Uterus (tissue), 4 donors: ENCODE measurements around the gene CR1. TPM values are rescaled to one million over a fixed set of nuclear protein-coding genes. Genes with fewer than 3 reads are reported as not detected.

Source experiments
- DNase-seq, 2 donors: peaks; one replicate each; pipeline ENCODE4 v3.0.0-alpha.2; 2019 to 2020
- H3K27ac ChIP-seq, 2 donors: fragments of 200-600 bp; sonication (generic); 1 replicate in 1 of 2; 2 replicates in 1 of 2; pipeline ENCODE4 v1.5.1; 2016 to 2018
- H3K27me3 ChIP-seq, 2 donors: fragments of 200-600 bp; sonication (generic); one replicate each; pipeline ENCODE4 v1.5.1; 2018 to 2019; ENCODE audit warnings: control low read depth in 1 of 2
- H3K36me3 ChIP-seq, 2 donors: fragments of 200-600 bp; sonication (generic); one replicate each; pipeline ENCODE4 v1.5.1; 2019; ENCODE audit warnings: control low read depth in 1 of 2
- H3K4me1 ChIP-seq, 2 donors: fragments of 200-600 bp; sonication (generic); one replicate each; pipeline ENCODE4 v1.5.1; 2018 to 2019; ENCODE audit warnings: control low read depth in 1 of 2
- H3K4me3 ChIP-seq, 2 donors: fragments of 200-600 bp; sonication (generic); 1 replicate in 1 of 2; 2 replicates in 1 of 2; pipeline ENCODE4 v1.5.1; 2018 to 2019; ENCODE audit warnings: mild to moderate bottlenecking in 1 of 2
- H3K9me3 ChIP-seq, 2 donors: fragments of 200-600 bp; sonication (generic); one replicate each; pipeline ENCODE4 v1.5.1; 2019; ENCODE audit warnings: control low read depth in 1 of 2
- POLR2A ChIP-seq, 2 donors: fragments of 450-650 bp; IDR thresholded peaks; one replicate each; pipeline ENCODE4 v1.6.1; 2016; ENCODE audit warnings: antibody characterized with exemption in 2 of 2, mild to moderate bottlenecking in 1 of 2, moderate library complexity in 1 of 2
- intact Hi-C: fragments of 100-400 bp; cut with DNase I; formaldehyde crosslinking; loops from one replicate; pipeline ENCODE4 v1.15.1; 2023; ENCODE audit warnings: low total_unique reads
- total RNA-seq, 4 donors: library from RNA; depleted of rRNA in 3 of 4; stranded (reverse); fragments of >200 nt in 3 of 4; gene quantifications; one replicate each; pipeline versions ENCODE4 v1.1.0 to v1.2.4, GENCODE V29; 2014 to 2023
- TF ChIP-seq, protein P1 (sequence below), 4 experiments: fragments of 200-600 bp in 2 of 4; fragments of 450-650 bp in 2 of 4; sonication (generic) in 2 of 4; IDR thresholded peaks; one replicate each; pipeline ENCODE4 v1.5.1; 2016 to 2019; ENCODE audit warnings: antibody characterized with exemption in 4 of 4, mild to moderate bottlenecking in 2 of 4, moderate library complexity in 1 of 4
- donor health status: DM: yes; HTN: yes; CAD: no.

The CR1 gene
- total RNA-seq, 4 donors from 2014 or later, result 1.8 to 3.7 (median 2.5) TPM

DNA sequence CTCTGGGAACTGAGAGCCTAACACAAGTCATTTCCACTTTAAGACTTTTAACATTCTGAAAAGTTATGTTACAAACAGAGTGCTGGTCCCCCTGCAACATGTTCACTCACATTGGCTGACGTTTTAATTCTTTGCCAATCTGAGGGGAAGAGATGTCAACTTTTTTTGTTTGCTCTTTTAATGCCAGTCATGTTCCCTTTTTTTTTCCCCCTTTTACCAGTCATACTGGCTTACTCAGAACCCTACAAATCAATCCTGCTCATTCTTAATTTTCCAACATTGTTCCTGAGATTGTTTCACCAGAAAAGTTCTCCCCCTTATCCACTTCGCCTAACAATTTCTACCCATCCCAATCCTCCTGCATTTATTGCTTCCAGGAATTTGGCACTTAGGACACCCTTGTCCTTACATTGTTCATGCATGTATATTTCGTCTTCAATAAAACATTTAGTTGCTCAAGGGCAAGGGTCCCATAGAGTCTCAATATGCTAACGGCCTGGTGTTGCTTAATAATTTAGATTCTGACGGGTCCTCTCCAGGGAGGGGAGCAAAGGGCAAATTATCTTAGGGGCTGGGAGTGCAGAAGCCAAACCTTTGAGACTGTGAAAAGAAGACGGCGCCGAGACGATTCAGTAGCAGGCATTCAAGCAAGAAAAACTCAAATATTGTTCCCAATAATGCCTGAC is 148.4 kb downstream of the CR1 start:
- Histone ChIP-seq H3K27ac (no peak overlapping the region), H3K4me1 (no peaks in the 10 kb centered on the region), H3K36me3 (no peaks in the 10 kb centered on the region), H3K9me3 (no peaks in the 10 kb centered on the region), H3K27me3 (peaks cover 0 to 11% of the 10 kb centered on the region in 2 donors), H3K4me3 (peak overlapping the region in 1 of 2 donors; percentile 46)
- DNase-seq, result no peak
- TF ChIP-seq, protein P1, sequence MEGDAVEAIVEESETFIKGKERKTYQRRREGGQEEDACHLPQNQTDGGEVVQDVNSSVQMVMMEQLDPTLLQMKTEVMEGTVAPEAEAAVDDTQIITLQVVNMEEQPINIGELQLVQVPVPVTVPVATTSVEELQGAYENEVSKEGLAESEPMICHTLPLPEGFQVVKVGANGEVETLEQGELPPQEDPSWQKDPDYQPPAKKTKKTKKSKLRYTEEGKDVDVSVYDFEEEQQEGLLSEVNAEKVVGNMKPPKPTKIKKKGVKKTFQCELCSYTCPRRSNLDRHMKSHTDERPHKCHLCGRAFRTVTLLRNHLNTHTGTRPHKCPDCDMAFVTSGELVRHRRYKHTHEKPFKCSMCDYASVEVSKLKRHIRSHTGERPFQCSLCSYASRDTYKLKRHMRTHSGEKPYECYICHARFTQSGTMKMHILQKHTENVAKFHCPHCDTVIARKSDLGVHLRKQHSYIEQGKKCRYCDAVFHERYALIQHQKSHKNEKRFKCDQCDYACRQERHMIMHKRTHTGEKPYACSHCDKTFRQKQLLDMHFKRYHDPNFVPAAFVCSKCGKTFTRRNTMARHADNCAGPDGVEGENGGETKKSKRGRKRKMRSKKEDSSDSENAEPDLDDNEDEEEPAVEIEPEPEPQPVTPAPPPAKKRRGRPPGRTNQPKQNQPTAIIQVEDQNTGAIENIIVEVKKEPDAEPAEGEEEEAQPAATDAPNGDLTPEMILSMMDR (IDR thresholded peaks at IDR 0.05), result no peak
- no peak for TF ChIP-seq POLR2A (IDR thresholded peaks at IDR 0.05)
- intact Hi-C loops, result no loop called here

DNA sequence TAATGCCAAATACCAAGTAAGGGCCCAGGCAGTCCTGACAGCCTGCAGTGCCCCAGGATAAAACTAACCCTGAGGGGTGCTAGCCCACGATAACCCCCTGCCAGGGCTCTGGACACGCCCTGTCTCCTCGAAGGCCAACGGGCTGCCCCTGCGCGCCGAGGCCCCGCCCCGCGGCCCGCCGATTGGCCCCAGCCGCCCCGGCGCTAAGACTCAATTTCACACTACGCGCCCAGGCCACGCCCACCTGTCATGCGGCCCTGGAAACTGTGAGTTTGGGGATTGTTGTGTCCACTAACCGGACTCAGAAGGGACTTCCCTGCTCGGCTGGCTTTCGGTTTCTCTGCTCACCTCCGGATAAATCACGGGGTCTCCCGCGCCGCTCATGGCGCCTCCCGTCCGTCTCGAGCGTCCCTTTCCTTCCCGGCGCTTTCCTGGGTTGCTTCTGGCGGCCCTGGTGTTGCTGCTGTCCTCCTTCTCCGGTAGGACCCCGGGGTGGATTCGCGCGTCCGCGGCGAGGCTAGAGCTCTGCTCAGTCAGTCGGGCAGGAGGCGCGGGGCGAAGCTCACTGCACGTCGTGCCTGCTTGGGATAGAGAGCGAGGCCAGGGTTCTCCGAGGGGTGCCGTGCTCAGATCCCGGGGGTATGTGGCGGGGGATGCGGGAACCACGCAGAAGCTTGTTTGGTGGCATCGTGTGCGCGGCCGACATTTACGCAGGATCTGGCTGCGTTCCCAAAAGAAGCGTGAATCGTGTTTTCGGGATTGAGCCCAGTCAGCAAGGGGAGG is 149.1 kb downstream of the CR1 start, which contains the start of gene CR1L:
Gene CR1L (plus strand): TSS at position 282 of the 783 bp plus-strand sequence. CDS start 101 bp downstream, at position 383.
- Histone ChIP-seq H3K36me3 (no peaks in the 10 kb centered on the region), H3K4me1 (no peaks in the 10 kb centered on the region), H3K27me3 (peaks cover 0 to 11% of the 10 kb centered on the region in 2 donors), H3K4me3 (peak within 1 kb of the TSS; percentile 40 to 46), H3K27ac (no peak within 1 kb of the TSS), H3K9me3 (no peaks in the 10 kb centered on the region)
- TF ChIP-seq, protein P1 (IDR thresholded peaks at IDR 0.05), result no peak
- TF ChIP-seq POLR2A (IDR thresholded peaks at IDR 0.05), result no peak
- intact Hi-C loops, result no loop called here
- DNase-seq, result peak; percentile 47 to 63

DNA sequence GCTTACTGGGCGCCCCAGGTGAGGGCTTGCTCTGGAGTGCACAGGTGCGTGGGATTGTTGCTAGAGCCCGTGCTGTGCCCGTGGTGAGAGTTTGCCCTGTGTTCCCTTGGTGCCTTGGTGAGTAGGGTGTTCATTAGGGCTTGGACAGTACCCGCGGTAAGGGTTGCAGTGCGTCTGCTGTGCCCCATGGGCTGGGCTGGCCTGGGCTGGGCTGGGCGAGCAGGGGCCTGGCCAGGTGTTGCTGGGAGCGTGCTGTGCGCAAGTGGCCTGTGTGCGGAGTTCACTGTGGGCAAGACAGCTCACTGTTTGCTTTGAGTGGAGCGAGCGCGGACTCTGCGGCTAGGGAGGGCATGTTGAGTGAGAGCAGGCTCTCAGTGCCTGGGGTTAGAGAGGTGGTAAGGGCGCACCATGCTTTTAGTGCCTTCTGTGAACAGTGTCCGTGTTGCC is 149.7 kb downstream of the CR1 start:
- H3K4me3 ChIP-seq, result no peak overlapping the region
- intact Hi-C loops, result no loop called here
- no peak for DNase-seq
- H3K9me3 ChIP-seq, result no peaks in the 10 kb centered on the region
- H3K27ac ChIP-seq, result no peak overlapping the region
- peaks cover 0 to 11% of the 10 kb centered on the region in 2 donors for H3K27me3 ChIP-seq
- no peak for TF ChIP-seq POLR2A (IDR thresholded peaks at IDR 0.05)
- TF ChIP-seq, protein P1 (IDR thresholded peaks at IDR 0.05), result no peak
- H3K4me1 ChIP-seq, result no peaks in the 10 kb centered on the region
- H3K36me3 ChIP-seq, result no peaks in the 10 kb centered on the region

DNA sequence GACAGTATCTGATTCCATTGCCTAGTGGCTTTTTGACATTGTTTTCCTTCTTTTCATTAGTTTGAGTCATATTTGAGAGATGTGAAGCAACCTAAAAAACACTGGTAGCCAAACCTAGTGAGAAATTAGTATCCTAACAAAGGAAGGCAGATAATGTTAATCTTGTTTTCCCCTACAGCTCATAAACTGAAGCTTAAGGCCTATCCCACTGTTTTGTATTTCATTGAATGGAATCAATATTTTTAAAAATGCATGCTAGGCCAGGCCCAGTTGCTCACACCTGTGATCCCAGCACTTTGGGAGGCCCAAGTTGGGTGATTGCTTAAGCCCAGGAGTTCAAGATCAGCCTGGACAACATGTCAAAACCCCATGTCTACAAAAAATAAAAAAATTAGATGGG is 150.2 kb downstream of the CR1 start:
- DNase-seq, result no peak
- Histone ChIP-seq H3K27ac (no peak overlapping the region), H3K4me3 (no peak overlapping the region), H3K9me3 (no peaks in the 10 kb centered on the region), H3K27me3 (peaks cover 0 to 8% of the 10 kb centered on the region in 2 donors), H3K4me1 (no peaks in the 10 kb centered on the region), H3K36me3 (no peaks in the 10 kb centered on the region)
- intact Hi-C loops, result no loop called here
- TF ChIP-seq, protein P1 (IDR thresholded peaks at IDR 0.05), result no peak
- TF ChIP-seq POLR2A (IDR thresholded peaks at IDR 0.05), result no peak
